ENCODE measurements around the gene OR9I1.

Gene OR9I1, protein sequence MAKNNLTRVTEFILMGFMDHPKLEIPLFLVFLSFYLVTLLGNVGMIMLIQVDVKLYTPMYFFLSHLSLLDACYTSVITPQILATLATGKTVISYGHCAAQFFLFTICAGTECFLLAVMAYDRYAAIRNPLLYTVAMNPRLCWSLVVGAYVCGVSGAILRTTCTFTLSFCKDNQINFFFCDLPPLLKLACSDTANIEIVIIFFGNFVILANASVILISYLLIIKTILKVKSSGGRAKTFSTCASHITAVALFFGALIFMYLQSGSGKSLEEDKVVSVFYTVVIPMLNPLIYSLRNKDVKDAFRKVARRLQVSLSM

GRCh38 chr11:58125469-58125868 lies at the start of gene OR9I1:
OR9I1 (minus strand) TSS chr11:58125530; CDS start chr11:58119444, 6,086 bp downstream.
- DNase-seq (ENCODE audit: low spot score), result no peak

DNA sequence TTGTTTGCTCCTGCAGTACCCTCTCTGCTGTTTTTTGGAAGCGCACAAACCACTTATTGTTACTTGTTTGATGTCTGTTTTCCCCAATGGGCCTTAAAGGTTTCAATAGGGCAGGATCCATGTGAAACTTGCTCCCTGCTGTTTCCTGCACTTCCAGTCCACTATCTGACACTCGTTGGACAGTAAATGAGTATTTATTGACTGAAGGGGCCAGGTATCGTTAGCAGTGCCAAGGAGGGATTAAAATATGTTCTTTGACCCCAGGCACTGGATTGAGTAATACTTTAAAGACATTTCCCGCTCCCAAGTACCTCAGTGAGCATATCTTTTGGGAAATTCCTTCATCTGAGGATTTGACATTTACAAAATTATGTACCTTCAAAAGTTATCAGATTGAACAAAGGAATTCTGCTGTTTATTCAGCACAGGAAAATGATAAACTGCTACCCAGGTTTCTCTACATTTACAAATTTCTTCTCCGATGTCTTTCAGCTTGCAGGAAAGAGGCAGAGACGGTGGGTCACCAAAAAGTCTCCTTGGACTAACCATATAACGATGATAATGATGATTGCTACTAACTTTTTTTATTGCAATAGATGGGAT lies 40.3 kb upstream of the OR9I1 start:
- no peak for DNase-seq (ENCODE audit: low spot score)

- no peak for DNase-seq (ENCODE audit: low spot score)
These were observed 39.7 kb upstream of the OR9I1 start for GRCh38 chr11:58164990-58165389.

DNA sequence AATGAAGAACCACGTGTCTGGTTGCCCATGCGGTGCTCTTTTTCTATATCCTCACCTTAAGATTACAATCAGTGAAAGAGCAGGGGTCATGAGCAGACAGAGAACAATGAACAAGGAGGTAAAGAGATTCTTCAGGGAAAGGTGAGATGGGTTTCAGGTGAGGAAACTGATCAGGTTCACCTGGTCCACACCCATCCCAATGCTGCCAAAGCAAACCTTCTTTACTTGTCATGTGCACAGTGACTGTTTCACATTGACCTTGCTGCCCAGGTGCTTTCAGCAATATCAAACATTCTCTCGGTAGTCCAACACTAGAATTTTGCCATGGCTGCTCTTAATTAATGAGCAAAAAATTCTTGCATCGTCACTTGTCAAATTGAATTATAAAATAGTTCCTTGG lies 39.1 kb upstream of the OR9I1 start:
- no peak for DNase-seq (ENCODE audit: low spot score)

- DNase-seq (ENCODE audit: low spot score), result no peak
These were observed 27.5 kb upstream of the OR9I1 start for GRCh38 chr11:58152781-58153180.

GRCh38 chr11:58142761-58143160 lies 17.4 kb upstream of the OR9I1 start:
- DNase-seq (ENCODE audit: low spot score), result no peak

DNA sequence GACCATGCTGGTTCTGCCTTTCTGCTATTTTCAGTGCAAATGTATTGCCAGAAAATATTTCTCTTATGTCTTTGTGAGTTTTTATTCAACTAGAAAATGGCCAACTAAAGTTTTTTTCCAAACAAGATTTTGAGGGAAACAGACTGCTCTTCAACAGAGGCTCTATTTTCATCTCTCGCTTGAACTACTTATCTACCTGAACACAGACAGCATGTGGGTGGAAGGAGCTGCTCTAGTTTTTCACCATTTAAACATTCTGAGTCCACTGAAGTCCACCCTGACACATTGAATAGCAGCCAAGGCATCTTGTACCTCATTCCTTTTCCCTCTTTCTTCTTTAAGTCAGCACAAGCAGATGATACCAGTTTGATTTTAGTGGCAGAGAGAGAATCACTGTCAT lies 9.8 kb upstream of the OR9I1 start:
- DNase-seq (ENCODE audit: low spot score), result no peak

- DNase-seq (ENCODE audit: low spot score), result no peak
These were observed 8.8 kb upstream of the OR9I1 start for GRCh38 chr11:58134151-58134550.

GRCh38 chr11:58133309-58134076 lies 8.2 kb upstream of the OR9I1 start:
- no peak for DNase-seq (ENCODE audit: low spot score)

- DNase-seq (ENCODE audit: low spot score), result no peak
These were observed 2.0 kb upstream of the OR9I1 start for GRCh38 chr11:58127350-58127749.

DNA sequence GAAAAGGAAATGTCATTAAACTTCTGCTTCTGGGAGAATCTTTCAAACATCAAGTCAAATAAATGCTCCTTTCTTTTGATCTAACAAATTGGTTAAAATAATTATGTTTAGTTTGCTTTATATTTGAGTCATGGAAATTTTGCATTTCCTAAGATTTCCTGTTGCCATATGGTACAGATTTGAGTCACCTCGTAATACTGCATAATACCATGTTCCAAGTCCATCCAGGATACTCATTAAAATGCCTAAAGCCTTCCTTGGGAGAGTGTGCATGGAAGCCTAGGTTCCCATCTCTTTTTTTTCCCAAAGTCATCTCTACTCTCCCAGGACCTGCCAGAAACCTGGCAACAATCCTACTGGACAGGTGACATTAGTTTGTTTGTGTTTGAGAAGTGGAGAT lies 4.2 kb downstream of the OR9I1 start:
- DNase-seq (ENCODE audit: low spot score), result no peak

DNA sequence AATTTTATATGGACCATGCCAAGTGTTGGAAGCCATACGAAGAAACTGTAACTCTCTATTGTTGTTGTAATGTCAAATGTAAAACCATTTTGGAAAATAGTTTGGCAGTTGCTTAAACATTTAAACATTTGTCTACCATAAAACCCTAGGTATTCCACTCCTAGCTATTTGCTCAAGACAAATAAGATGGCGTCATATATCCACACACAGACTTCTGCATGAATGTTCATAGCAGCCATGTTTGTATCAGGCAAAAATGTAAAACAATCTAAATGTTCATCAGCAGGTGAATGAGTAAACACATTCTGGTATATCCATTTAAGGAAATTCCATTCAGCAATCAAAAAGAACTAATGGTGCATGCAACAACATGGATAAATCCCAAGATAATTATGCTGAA lies 27.9 kb downstream of the OR9I1 start:
- no peak for DNase-seq (ENCODE audit: low spot score)

- DNase-seq (ENCODE audit: low spot score), result no peak
These were observed 38.8 kb downstream of the OR9I1 start for GRCh38 chr11:58086528-58086927.

DNA sequence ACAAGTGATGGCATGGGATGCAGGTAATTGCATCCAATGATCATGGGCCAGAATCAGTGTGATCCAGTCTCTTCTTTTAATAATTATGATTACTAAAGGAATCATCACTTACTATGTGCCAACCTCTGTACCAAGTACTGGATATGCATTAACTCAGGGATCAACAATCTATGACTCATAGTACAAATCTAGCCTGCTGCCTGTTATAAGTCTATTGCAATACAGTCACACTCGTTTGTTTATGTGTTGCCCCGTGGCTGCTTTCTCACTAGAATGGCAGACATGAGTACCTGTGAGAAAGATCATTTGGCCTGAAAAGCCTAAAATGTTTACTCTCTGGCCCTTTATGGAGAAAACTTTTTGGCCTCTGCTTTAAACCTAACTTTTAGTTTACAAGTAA lies 49.5 kb downstream of the OR9I1 start:
- DNase-seq (ENCODE audit: low spot score), result no peak

GRCh38 chr11:58070585-58070984 lies 54.7 kb downstream of the OR9I1 start:
- DNase-seq (ENCODE audit: low spot score), result no peak

DNA sequence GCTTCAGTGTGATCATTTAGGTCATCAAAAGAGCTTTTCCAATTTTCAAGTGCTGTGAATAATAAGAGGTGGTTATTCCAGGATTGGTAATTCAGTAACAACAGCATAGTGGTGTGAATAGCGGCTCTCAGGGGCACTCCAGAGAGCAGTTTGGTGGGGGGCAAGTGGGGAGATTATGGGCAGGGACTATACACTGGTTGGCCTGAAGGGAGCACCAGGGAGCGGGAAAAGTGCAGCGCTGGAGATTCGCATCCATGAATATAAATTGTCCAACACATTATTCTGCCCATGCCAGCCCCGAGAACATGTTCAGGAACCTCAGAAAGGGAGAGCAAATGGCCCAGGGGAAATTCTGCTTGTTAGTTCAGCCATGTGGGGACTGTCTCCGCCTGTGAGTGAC lies 56.7 kb downstream of the OR9I1 start:
- no peak for DNase-seq (ENCODE audit: low spot score)

DNA sequence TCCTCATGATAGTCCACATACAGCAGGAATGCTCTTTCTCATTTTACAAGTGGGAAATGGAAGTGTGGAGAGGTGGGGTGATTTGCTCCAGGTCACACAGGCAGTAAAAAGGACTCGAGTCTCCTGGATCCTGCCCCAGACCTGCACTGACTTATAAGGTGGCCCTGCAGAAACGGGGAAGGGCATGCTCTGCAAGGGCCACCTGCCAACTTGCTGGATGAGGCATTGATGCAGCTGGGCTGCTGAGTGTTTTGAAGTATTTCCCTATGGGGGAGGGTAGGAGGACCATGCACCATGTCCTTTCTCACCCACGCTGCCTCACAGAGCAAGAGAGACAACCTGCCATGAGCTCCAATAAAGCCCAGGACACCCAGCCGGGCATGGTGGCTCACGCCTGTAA lies 57.6 kb downstream of the OR9I1 start:
- no peak for DNase-seq (ENCODE audit: low spot score)

Measured in left forelimb (tissue), 1 donor.